Prostate gland (tissue), 2 donors: ENCODE data around the gene PIGC.

Source experiments
- POLR2AphosphoS5 ChIP-seq: sonication (generic); formaldehyde crosslinking; IDR thresholded peaks from one replicate; pipeline ENCODE4 v1.6.1; 2017; ENCODE audit warnings: antibody characterized with exemption
- TF ChIP-seq, protein P1 (sequence below), 4 experiments: fragments of 200-600 bp in 2 of 4; fragments of 450-650 bp in 2 of 4; sonication (generic) in 2 of 4; IDR thresholded peaks; 1 replicate in 3 of 4; 2 replicates in 1 of 4; pipeline ENCODE4 v1.5.1; 2016 to 2019; ENCODE audit warnings: antibody characterized with exemption in 4 of 4, mild to moderate bottlenecking in 2 of 4, moderate library complexity in 2 of 4

GRCh38 chr1:172421974-172422604, 21.8 kb downstream of the PIGC start:
- TF ChIP-seq, protein P1, sequence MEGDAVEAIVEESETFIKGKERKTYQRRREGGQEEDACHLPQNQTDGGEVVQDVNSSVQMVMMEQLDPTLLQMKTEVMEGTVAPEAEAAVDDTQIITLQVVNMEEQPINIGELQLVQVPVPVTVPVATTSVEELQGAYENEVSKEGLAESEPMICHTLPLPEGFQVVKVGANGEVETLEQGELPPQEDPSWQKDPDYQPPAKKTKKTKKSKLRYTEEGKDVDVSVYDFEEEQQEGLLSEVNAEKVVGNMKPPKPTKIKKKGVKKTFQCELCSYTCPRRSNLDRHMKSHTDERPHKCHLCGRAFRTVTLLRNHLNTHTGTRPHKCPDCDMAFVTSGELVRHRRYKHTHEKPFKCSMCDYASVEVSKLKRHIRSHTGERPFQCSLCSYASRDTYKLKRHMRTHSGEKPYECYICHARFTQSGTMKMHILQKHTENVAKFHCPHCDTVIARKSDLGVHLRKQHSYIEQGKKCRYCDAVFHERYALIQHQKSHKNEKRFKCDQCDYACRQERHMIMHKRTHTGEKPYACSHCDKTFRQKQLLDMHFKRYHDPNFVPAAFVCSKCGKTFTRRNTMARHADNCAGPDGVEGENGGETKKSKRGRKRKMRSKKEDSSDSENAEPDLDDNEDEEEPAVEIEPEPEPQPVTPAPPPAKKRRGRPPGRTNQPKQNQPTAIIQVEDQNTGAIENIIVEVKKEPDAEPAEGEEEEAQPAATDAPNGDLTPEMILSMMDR (IDR thresholded peaks at IDR 0.05) = no peak
- TF ChIP-seq POLR2AphosphoS5 = no peak
